ENCODE measurements around the gene ATG13. TPM values are rescaled to one million over a fixed set of nuclear protein-coding genes. Genes with fewer than 3 reads are reported as not detected.
A peak's percentile ranks its signal among the peaks of the same experiment; 100 is the strongest.
"Not testable (repeated sequence)": the region's sequence is repeated elsewhere in the genome, so short reads cannot be mapped to it uniquely, and the experiment has no call there.

The ATG13 gene
- total RNA-seq (2014; rRNA removed; shearing (Covaris generic)): 77.4 and 83.6 TPM in 2 replicates

- no peaks in the 10 kb centered on the region for H3K9me3 ChIP-seq (replicated peaks)
- DNase-seq: peak; percentile 88 to 90
- peak within 1 kb of the TSS; percentile 96 for H3K4me3 ChIP-seq
- H3K27ac ChIP-seq: peak within 1 kb of the TSS; percentile 98
- no peaks in the 10 kb centered on the region for H3K36me3 ChIP-seq
- peaks cover 7% of the 10 kb centered on the region; the same call in 1 of the 2 replicates for H3K4me1 ChIP-seq
- H3K27me3 ChIP-seq: no peaks in the 10 kb centered on the region
Observed at GRCh38 chr11:46617134-46617971, at the start of gene ATG13, which contains the start of gene HARBI1. ATG13 (plus strand) TSS chr11:46617553; CDS start chr11:46644292, 26,739 bp downstream. HARBI1 (minus strand) TSS chr11:46617227; CDS start chr11:46616237, 990 bp downstream.

- no peaks in the 10 kb centered on the region for H3K27me3 ChIP-seq
Observed at GRCh38 chr11:46570790-46571398, 46.5 kb upstream of the ATG13 start.

GRCh38 chr11:46574656-46575055 lies 42.7 kb upstream of the ATG13 start:
- Histone ChIP-seq H3K9me3 (replicated peaks) (no peaks in the 10 kb centered on the region; the same call in 1 of the 2 replicates), H3K36me3 (peaks cover 8% of the 10 kb centered on the region; the same call in 1 of the 2 replicates), H3K27me3 (no peaks in the 10 kb centered on the region), H3K27ac (no peak overlapping the region), H3K4me1 (no peaks in the 10 kb centered on the region), H3K4me3 (no peak overlapping the region)
- DNase-seq: no peak

More at GRCh38 chr11:46570790-46571398, 46.5 kb upstream of the ATG13 start:
- Histone ChIP-seq H3K4me1 (no peaks in the 10 kb centered on the region), H3K4me3 (no peak overlapping the region), H3K36me3 (peaks cover 6% of the 10 kb centered on the region; the same call in 1 of the 2 replicates), H3K27ac (no peak overlapping the region), H3K9me3 (replicated peaks) (no peaks in the 10 kb centered on the region; the same call in 1 of the 2 replicates)
- no peak for DNase-seq

GRCh38 chr11:46577058-46577457 lies 40.3 kb upstream of the ATG13 start:
- peaks cover 8% of the 10 kb centered on the region; the same call in 1 of the 2 replicates for H3K36me3 ChIP-seq
- no peak overlapping the region for H3K27ac ChIP-seq
- DNase-seq: no peak
- H3K9me3 ChIP-seq (replicated peaks): no peaks in the 10 kb centered on the region; the same call in 1 of the 2 replicates
- no peaks in the 10 kb centered on the region for H3K4me1 ChIP-seq
- no peaks in the 10 kb centered on the region for H3K27me3 ChIP-seq
- no peak overlapping the region for H3K4me3 ChIP-seq

GRCh38 chr11:46582588-46582987 lies 34.8 kb upstream of the ATG13 start:
- H3K27ac ChIP-seq: no peak overlapping the region
- no peaks in the 10 kb centered on the region for H3K4me1 ChIP-seq
- no peaks in the 10 kb centered on the region; the same call in 1 of the 2 replicates for H3K9me3 ChIP-seq (replicated peaks)
- no peak overlapping the region for H3K4me3 ChIP-seq
- no peaks in the 10 kb centered on the region for H3K27me3 ChIP-seq
- no peak for DNase-seq
- H3K36me3 ChIP-seq: peaks cover 5% of the 10 kb centered on the region

GRCh38 chr11:46583513-46583912 lies 33.8 kb upstream of the ATG13 start:
- H3K27ac ChIP-seq; H3K36me3 ChIP-seq; H3K27me3 ChIP-seq; H3K9me3 ChIP-seq (replicated peaks); H3K4me1 ChIP-seq; DNase-seq; H3K4me3 ChIP-seq: not testable (repeated sequence)

- Histone ChIP-seq H3K9me3 (replicated peaks) (no peaks in the 10 kb centered on the region), H3K36me3 (peaks cover 5% of the 10 kb centered on the region), H3K4me1 (peaks cover 5% of the 10 kb centered on the region; the same call in 1 of the 2 replicates), H3K4me3 (no peak overlapping the region), H3K27ac (no peak overlapping the region), H3K27me3 (no peaks in the 10 kb centered on the region)
- DNase-seq: no peak
Observed at GRCh38 chr11:46588131-46588530, 29.2 kb upstream of the ATG13 start.

- DNase-seq: no peak
Observed at GRCh38 chr11:46588915-46589314, 28.4 kb upstream of the ATG13 start.

GRCh38 chr11:46590740-46591605 lies 26.4 kb upstream of the ATG13 start:
- no peaks in the 10 kb centered on the region for H3K9me3 ChIP-seq (replicated peaks)
- H3K4me3 ChIP-seq: no peak overlapping the region
- H3K27me3 ChIP-seq: no peaks in the 10 kb centered on the region
- DNase-seq: no peak
- no peaks in the 10 kb centered on the region; the same call in 1 of the 2 replicates for H3K36me3 ChIP-seq
- no peak overlapping the region for H3K27ac ChIP-seq
- H3K4me1 ChIP-seq: peaks cover 8% of the 10 kb centered on the region; the same call in 1 of the 2 replicates

More at GRCh38 chr11:46588915-46589314, 28.4 kb upstream of the ATG13 start:
- no peaks in the 10 kb centered on the region for H3K27me3 ChIP-seq
- no peaks in the 10 kb centered on the region for H3K9me3 ChIP-seq (replicated peaks)
- H3K27ac ChIP-seq: no peak overlapping the region
- H3K36me3 ChIP-seq: peaks cover 5% of the 10 kb centered on the region
- peaks cover 5% of the 10 kb centered on the region; the same call in 1 of the 2 replicates for H3K4me1 ChIP-seq
- H3K4me3 ChIP-seq: no peak overlapping the region

- Histone ChIP-seq H3K27ac (peak within 1 kb of the TSS; percentile 57), H3K4me1 (peaks cover 8% of the 10 kb centered on the region; the same call in 1 of the 2 replicates), H3K27me3 (no peaks in the 10 kb centered on the region), H3K4me3 (peak within 1 kb of the TSS; percentile 81), H3K9me3 (replicated peaks) (no peaks in the 10 kb centered on the region), H3K36me3 (no peaks in the 10 kb centered on the region)
- DNase-seq: peak; percentile 90 to 96
Observed at GRCh38 chr11:46593550-46594373, 23.6 kb upstream of the ATG13 start, which contains the start of gene AMBRA1. AMBRA1 (minus strand) TSS chr11:46594023; CDS start chr11:46548380, 45,643 bp downstream.

GRCh38 chr11:46594374-46594700 lies 23.0 kb upstream of the ATG13 start:
- H3K4me1 ChIP-seq: peaks cover 8% of the 10 kb centered on the region; the same call in 1 of the 2 replicates
- no peaks in the 10 kb centered on the region for H3K36me3 ChIP-seq
- H3K27me3 ChIP-seq: no peaks in the 10 kb centered on the region
- H3K9me3 ChIP-seq (replicated peaks): no peaks in the 10 kb centered on the region
- peak overlapping the region; percentile 81 for H3K4me3 ChIP-seq
- DNase-seq: no peak
- H3K27ac ChIP-seq: peak overlapping the region; percentile 57

- peak overlapping the region; percentile 81 for H3K4me3 ChIP-seq
- no peaks in the 10 kb centered on the region for H3K9me3 ChIP-seq (replicated peaks)
- DNase-seq: no peak
- peaks cover 8% of the 10 kb centered on the region; the same call in 1 of the 2 replicates for H3K4me1 ChIP-seq
- peak overlapping the region; percentile 57 for H3K27ac ChIP-seq
- H3K27me3 ChIP-seq: no peaks in the 10 kb centered on the region
- H3K36me3 ChIP-seq: no peaks in the 10 kb centered on the region
Observed at GRCh38 chr11:46594785-46595184, 22.6 kb upstream of the ATG13 start.

- H3K4me1 ChIP-seq: peaks cover 8% of the 10 kb centered on the region; the same call in 1 of the 2 replicates
- no peaks in the 10 kb centered on the region for H3K36me3 ChIP-seq
- DNase-seq: no peak
- H3K27ac ChIP-seq: no peak overlapping the region
- H3K4me3 ChIP-seq: no peak overlapping the region
- no peaks in the 10 kb centered on the region for H3K9me3 ChIP-seq (replicated peaks)
- no peaks in the 10 kb centered on the region for H3K27me3 ChIP-seq
Observed at GRCh38 chr11:46597155-46597554, 20.2 kb upstream of the ATG13 start.
